DND-41 (cell line): ENCODE measurements around the gene UBE2Q2.
"Not testable (repeated sequence)": the region's sequence is repeated elsewhere in the genome, so short reads cannot be mapped to it uniquely, and the experiment has no call there.

ENCODE experiments used
- ATAC-seq: fragments of 200-7000 bp; cut with Tn5 transposase; 3 replicates; pipeline ENCODE4 v1.9.1; 2021; ENCODE audit warnings: low read depth; ENCODE audit not compliant: insufficient read depth
- DNase-seq: peaks from one replicate; pipeline ENCODE4 v3.0.0-alpha.2; 2020
- H2AFZ ChIP-seq: 2 replicates; pipeline ENCODE4 v1.6.0; 2012; ENCODE audit warnings: low read depth, low read length
- H3K27ac ChIP-seq: 2 replicates; pipeline ENCODE4 v1.5.1; 2012; ENCODE audit warnings: low read length, inconsistent platforms
- H3K27me3 ChIP-seq: fragments of 200-600 bp; sonication (generic); 2 replicates; pipeline ENCODE4 v1.6.0; 2012; ENCODE audit warnings: low read length, mild to moderate bottlenecking, inconsistent platforms; ENCODE audit not compliant: insufficient read depth, poor library complexity
- H3K36me3 ChIP-seq: 2 replicates; pipeline ENCODE4 v1.5.1; 2012; ENCODE audit warnings: low read length, inconsistent platforms; ENCODE audit not compliant: insufficient read depth
- H3K4me1 ChIP-seq: 2 replicates; pipeline ENCODE4 v1.5.1; 2012; ENCODE audit warnings: mild to moderate bottlenecking, low read length; ENCODE audit not compliant: insufficient read depth
- H3K4me2 ChIP-seq: 2 replicates; pipeline ENCODE4 v1.6.0; 2012; ENCODE audit warnings: mild to moderate bottlenecking, moderate library complexity, low read length, inconsistent platforms; ENCODE audit not compliant: insufficient read depth
- H3K4me3 ChIP-seq, 2 experiments: fragments of 200-600 bp in 1 of 2; shearing (Covaris generic) in 1 of 2; 2 replicates each; pipeline ENCODE4 v1.5.1; 2012 to 2016; ENCODE audit warnings: inconsistent platforms in 2 of 2, low read length in 2 of 2, mild to moderate bottlenecking in 2 of 2, low read depth in 1 of 2, moderate library complexity in 1 of 2
- H3K79me2 ChIP-seq: 2 replicates; pipeline ENCODE4 v1.6.0; 2012; ENCODE audit warnings: low read length, inconsistent platforms; ENCODE audit not compliant: insufficient read depth
- H3K9ac ChIP-seq: 2 replicates; pipeline ENCODE4 v1.6.0; 2012; ENCODE audit warnings: low read depth, mild to moderate bottlenecking, inconsistent platforms, low read length, moderate library complexity
- H3K9me3 ChIP-seq: 2 replicates; pipeline ENCODE4 v1.5.1; 2012; ENCODE audit warnings: low read length, moderate library complexity, mild to moderate bottlenecking, inconsistent platforms; ENCODE audit not compliant: insufficient read depth, severe bottlenecking
- H4K20me1 ChIP-seq: 2 replicates; pipeline ENCODE4 v1.6.0; 2012; ENCODE audit warnings: low read length; ENCODE audit not compliant: insufficient read depth
- EZH2 ChIP-seq: IDR thresholded peaks from 3 replicates; pipeline ENCODE4 v1.6.1; 2012; ENCODE audit warnings: borderline replicate concordance, low read depth, mild to moderate bottlenecking, moderate library complexity, low read length, inconsistent platforms; ENCODE audit not compliant: severe bottlenecking
- TF ChIP-seq, protein P1 (sequence below): IDR thresholded peaks from 2 replicates; pipeline ENCODE4 v1.5.1; 2012; ENCODE audit warnings: borderline replicate concordance, low read length, moderate library complexity, mild to moderate bottlenecking; ENCODE audit not compliant: poor library complexity, severe bottlenecking; ENCODE audit errors: extremely low read depth

The UBE2Q2 gene

DNA sequence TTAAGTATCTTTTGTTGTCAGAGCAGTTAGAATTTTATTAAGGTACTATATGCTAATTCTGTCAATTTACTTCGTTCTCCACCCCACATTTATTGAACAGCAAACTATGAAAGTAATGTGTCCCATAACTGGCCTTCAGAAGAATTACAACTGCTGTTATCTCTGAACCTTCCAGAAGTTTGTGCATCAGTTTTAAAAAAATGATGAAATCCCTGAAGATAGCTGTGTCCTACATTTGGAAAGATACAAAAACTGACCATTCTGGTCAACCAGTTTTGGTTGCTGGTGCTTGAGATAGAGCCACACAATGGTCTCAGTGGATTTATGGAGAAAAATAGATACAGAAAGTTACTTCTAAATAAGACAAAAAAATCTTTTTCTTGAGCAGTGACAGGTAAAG, 5.9 kb downstream of the UBE2Q2 start:
- no peak overlapping the region for H3K9ac ChIP-seq
- peaks cover 61% of the 10 kb centered on the region for H4K20me1 ChIP-seq
- no peaks in the 10 kb centered on the region for H3K9me3 ChIP-seq
- TF ChIP-seq, protein P1, sequence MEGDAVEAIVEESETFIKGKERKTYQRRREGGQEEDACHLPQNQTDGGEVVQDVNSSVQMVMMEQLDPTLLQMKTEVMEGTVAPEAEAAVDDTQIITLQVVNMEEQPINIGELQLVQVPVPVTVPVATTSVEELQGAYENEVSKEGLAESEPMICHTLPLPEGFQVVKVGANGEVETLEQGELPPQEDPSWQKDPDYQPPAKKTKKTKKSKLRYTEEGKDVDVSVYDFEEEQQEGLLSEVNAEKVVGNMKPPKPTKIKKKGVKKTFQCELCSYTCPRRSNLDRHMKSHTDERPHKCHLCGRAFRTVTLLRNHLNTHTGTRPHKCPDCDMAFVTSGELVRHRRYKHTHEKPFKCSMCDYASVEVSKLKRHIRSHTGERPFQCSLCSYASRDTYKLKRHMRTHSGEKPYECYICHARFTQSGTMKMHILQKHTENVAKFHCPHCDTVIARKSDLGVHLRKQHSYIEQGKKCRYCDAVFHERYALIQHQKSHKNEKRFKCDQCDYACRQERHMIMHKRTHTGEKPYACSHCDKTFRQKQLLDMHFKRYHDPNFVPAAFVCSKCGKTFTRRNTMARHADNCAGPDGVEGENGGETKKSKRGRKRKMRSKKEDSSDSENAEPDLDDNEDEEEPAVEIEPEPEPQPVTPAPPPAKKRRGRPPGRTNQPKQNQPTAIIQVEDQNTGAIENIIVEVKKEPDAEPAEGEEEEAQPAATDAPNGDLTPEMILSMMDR, result no peak
- TF ChIP-seq EZH2, result no peak
- H3K4me1 ChIP-seq, result peaks cover 41% of the 10 kb centered on the region
- ATAC-seq, result no peak
- no peak overlapping the region for H3K27ac ChIP-seq
- DNase-seq, result no peak
- H2AFZ ChIP-seq, result no peak overlapping the region
- peak overlapping the region; percentile 37; the same call in 1 of the 2 replicates for H3K4me2 ChIP-seq
- peaks cover 2% of the 10 kb centered on the region for H3K27me3 ChIP-seq
- H3K79me2 ChIP-seq, result peaks cover 99% of the 10 kb centered on the region
- peaks cover 15% of the 10 kb centered on the region for H3K36me3 ChIP-seq
- H3K4me3 ChIP-seq, result no peak overlapping the region

DNA sequence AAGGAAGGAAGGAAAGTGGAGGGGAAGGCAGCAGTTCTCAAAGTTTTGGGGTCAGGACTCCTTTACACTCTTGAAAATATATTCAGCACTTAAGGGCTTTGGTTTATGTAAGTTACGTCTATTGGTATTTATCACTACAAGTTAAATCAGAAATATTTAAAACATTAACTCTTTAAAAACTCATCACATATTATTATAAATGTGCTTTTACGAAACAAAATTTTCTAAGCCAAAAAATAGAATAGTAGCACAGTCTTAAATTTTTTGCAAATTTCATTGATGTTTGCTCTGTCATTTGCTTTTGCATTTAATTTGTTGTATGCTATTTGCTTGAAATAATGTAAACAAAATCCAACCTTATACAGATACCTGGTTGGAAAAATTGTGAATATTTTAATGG, 7.5 kb downstream of the UBE2Q2 start:
- Histone ChIP-seq H3K4me1 (peaks cover 26% of the 10 kb centered on the region), H3K9me3 (no peaks in the 10 kb centered on the region), H3K27me3 (no peaks in the 10 kb centered on the region), H3K9ac (no peak overlapping the region), H3K79me2 (peaks cover 97% of the 10 kb centered on the region), H4K20me1 (peaks cover 47% of the 10 kb centered on the region; the same call in 1 of the 2 replicates), H3K4me3 (no peak overlapping the region), H2AFZ (no peak overlapping the region), H3K36me3 (peaks cover 16% of the 10 kb centered on the region; the same call in 1 of the 2 replicates), H3K27ac (no peak overlapping the region), H3K4me2 (no peak overlapping the region)
- ATAC-seq, result no peak
- TF ChIP-seq, protein P1, result no peak
- TF ChIP-seq EZH2, result no peak
- no peak for DNase-seq

- Histone ChIP-seq H3K4me1 (peaks cover 18% of the 10 kb centered on the region), H4K20me1 (peaks cover 42% of the 10 kb centered on the region; the same call in 1 of the 2 replicates), H3K36me3 (peaks cover 16% of the 10 kb centered on the region; the same call in 1 of the 2 replicates), H3K79me2 (peaks cover 96% of the 10 kb centered on the region)
- not testable (repeated sequence) for H3K9me3 ChIP-seq, H3K9ac ChIP-seq, ATAC-seq, H2AFZ ChIP-seq, H3K4me2 ChIP-seq, H3K4me3 ChIP-seq, DNase-seq, H3K27ac ChIP-seq, H3K27me3 ChIP-seq
These were observed 8.3 kb downstream of the UBE2Q2 start for GRCh38 chr15:75851566-75851965.

DNA sequence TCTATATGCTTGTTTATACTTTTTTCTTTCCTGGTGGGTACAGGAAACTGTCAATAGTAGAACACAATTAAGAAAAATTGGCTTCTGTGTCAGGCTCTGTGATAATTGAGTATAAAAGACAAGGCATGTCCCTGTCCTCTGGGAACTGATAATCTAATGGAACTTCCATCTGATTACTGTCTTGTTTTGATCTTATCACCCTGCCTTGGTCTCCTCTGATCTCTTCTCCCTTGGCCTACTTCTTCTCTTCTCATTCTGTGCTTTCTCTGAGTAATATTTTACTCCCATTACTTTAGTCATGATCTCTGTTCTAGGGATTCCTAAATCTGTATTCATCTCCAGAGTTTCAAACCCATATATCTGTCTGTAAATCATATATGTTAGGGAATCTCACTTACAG, 14.6 kb downstream of the UBE2Q2 start:
- Histone ChIP-seq H3K27me3 (no peaks in the 10 kb centered on the region), H2AFZ (no peak overlapping the region), H3K4me1 (peaks cover 2% of the 10 kb centered on the region), H3K4me2 (no peak overlapping the region), H3K79me2 (peaks cover 87% of the 10 kb centered on the region), H4K20me1 (peaks cover 13% of the 10 kb centered on the region; the same call in 1 of the 2 replicates), H3K27ac (no peak overlapping the region), H3K4me3 (no peak overlapping the region), H3K9me3 (no peaks in the 10 kb centered on the region), H3K9ac (no peak overlapping the region), H3K36me3 (peaks cover 62% of the 10 kb centered on the region)
- DNase-seq (no peak), ATAC-seq (no peak)
- TF ChIP-seq, protein P1, result no peak
- no peak for TF ChIP-seq EZH2
